GM18951 (cell line): ENCODE results near the gene FAM200B.

Experiments used
- POLR2A ChIP-seq: IDR thresholded peaks from 4 replicates; pipeline ENCODE4 v1.6.1; 2011; ENCODE audit warnings: mild to moderate bottlenecking; ENCODE audit not compliant: insufficient read length, insufficient read depth; ENCODE audit errors: extremely low read depth
- in situ Hi-C: fragments of 300-500 bp; cut with MboI; formaldehyde crosslinking; loops from one replicate; pipeline ENCODE4 v1.12.0; 2022; ENCODE audit warnings: low sequenced_read_pairs, mixed read lengths, inconsistent platforms; ENCODE audit not compliant: unreplicated experiment

FAM200B gene

DNA sequence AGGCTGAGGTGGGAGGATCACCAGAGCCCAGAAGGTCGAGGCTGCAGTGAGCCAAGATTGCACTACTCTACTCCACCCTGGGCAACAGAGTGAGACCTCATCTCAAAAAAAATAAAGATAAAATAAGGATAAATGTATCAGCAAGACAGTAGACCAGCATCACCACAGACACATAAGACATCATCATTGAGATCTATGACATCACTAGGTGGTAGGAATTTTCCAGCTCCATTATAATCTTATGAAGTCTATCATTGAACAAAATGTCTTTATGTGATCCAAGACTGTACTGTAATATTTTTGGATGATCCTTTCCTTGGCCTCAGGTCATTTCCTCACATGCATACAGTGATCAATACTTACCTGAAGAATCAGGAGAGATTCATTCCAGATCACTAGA, 8.3 kb upstream of the FAM200B start:
- in situ Hi-C loops = loop anchor here (25.0 kb wide), 1 partner anchor 436 kb away; no protein-coding TSS in a partner anchor
- TF ChIP-seq POLR2A = no peak

DNA sequence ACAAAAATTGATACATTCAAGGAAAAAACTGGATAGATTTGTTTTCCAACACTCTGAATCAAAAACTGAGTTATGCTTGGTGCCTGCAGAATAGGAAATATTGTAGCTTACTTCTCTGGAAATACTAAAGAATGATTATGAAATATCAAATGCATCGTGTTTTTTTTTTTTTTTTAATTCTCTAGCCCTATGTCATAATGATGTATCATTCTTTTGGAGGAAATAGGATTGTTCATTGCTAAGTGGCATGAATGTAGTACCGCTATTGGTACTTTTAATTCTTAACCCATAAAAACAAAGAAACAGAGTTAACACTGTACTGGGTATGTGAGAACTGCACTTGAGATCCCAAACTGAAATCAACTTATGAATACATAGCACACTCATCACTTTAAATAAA, 7.6 kb upstream of the FAM200B start:
- no peak for TF ChIP-seq POLR2A
- in situ Hi-C loops = loop anchor here (25.0 kb wide), 1 partner anchor 437 kb away; no protein-coding TSS in a partner anchor

DNA sequence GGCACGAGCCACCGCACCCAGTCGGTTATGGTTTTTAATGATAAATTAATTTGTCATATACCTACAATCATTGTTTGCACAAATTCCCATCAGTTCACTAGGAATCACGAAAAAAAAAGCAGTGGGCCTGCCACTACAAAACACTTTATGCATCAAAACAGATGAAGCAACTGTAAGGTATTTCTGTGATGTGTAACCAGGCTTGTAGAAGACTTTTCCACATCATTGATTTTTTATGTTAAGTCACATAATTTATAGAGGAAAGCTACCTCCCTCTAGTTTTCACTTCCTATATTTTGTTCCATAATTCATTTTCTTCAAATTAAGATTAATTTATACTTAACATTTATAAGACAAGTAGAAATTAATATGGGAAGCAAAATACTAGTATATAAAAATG, 6.7 kb upstream of the FAM200B start:
- in situ Hi-C loops = loop anchor here (25.0 kb wide), 1 partner anchor 438 kb away; no protein-coding TSS in a partner anchor
- no peak for TF ChIP-seq POLR2A

DNA sequence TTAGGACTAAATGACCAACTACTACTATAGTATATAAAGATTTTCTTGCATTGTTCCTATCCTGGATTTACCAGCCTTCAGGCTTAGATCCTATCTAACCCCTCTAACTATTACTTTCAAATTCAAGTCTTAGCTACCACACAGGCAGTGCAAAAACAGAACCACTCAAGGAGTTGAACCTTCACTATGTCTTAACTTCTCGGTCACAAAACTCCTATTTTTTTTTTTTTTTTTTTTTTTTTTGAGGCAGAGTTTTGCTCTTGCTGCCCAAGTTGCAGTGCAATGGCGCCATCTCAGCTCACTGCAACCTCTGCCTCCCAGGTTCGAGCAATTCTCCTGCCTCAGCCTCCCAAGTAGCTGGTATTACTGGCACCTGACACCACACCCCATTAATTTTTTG, 6.3 kb upstream of the FAM200B start:
- in situ Hi-C loops = no loop called here
- TF ChIP-seq POLR2A = no peak

DNA sequence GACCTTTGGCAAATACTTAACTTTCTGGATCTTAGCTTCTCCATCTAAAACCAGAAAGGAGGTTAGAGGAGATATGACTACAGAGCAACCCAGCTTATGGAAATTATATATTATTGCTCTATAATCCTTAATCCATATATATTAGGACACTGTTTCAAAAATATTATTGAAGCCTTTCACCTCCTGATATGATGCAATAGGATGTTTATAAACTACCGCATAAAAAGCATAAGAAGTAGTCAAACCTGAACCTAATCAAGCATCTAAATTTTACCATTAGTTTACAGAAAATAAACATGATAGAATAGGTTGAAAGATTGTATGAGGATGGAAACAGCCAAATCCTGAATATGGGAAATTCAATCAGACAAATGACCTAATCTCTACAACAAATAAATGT, 5.6 kb upstream of the FAM200B start:
- in situ Hi-C loops = no loop called here
- no peak for TF ChIP-seq POLR2A

DNA sequence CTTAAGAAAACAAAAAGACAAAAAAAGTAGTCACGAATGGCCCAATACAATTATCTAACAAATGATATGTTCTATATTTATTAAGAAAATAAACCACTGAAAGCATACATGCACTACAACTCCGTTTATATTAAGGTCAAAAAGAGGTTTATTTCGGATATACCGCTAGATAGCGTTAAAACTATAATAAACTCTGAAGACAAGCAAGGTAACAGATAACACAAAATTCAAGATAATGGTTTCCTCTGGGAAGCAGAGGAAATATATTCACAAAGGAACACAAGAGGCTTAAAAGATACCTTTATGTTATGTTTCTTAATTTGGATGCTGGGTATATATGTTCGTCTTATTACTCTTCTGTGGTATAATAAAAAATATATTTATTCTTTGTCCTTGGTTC, 4.7 kb upstream of the FAM200B start:
- in situ Hi-C loops = no loop called here
- TF ChIP-seq POLR2A = no peak

DNA sequence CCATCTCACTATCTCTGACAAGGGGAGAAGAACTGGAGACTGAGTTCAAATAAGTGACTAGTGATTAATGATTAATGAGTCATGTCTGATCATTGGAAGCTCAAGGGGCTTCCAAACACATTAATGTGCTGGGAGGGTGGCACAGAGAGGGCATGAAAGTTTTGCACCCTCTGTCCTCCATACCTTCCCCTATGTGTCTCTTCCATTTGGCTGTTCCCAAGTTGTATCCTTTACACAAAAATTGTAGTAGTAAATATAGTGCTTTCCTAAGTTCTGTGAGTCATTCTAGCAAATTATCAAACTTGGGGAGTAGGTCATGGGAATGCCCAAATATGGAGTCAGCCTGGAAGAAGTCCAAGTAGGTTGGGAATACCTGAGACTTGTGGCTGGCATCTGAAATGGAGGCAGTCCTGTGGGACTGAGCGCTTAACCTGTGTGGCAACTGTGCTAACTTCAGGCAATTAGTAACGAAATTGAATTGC, 4.1 kb upstream of the FAM200B start:
- TF ChIP-seq POLR2A = no peak
- in situ Hi-C loops = no loop called here

DNA sequence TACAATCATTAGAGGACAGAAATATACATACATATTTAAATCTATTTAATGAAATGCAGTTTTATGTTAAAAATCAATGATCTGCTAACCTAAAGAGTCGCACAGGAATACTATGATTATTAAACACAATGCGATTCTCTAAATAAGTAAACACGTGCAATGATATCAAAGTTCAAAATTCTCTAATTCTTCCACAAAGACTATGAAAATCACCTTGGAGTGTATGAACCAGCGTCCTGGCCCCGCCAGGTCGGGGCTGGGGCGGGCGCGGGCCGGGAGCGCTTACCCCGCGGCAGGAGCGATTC, 608 bp upstream of the FAM200B start:
- in situ Hi-C loops = no loop called here
- TF ChIP-seq POLR2A = no peak

DNA sequence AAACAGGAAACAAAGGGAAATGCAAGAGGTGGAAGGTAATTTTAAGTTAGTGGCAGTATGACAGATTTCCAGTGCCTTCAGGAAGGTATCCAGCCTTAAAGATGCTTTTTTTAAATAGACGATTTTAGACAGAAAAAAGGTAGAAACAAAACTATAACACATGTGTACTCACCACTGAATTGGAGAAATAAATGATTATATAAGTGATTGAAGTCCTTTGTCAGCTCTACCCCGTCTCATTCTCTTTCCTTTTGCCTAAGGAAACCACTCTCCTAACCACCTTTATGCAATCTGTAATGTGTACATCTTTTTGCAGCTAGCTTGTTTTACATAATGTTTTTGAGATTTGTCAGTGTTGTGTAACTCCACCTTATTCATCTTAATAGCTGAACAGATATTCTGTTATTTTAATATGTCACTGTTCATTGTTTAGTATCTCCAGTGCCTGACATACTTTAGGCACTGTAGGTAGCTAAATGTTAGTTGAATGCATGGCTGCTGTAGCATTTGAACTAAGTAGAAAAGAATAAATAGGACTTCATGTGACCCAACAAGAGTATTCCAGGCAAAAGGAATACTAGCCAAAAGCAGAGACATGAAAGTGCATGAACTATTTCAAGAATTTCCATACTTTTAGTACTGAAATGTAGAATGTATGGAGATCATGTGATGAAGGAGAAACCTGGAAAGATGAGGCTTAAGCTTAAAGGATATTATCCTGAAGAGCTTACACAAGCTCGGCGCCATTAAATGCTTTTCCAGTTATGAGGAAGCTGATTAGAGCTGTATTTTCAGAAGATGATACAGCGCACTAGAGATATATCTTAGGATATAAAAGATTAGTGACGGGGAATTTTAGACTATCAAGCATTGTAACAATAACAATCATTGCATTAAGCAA, 865 bp downstream of the FAM200B start:
- TF ChIP-seq POLR2A = no peak
- in situ Hi-C loops = no loop called here

DNA sequence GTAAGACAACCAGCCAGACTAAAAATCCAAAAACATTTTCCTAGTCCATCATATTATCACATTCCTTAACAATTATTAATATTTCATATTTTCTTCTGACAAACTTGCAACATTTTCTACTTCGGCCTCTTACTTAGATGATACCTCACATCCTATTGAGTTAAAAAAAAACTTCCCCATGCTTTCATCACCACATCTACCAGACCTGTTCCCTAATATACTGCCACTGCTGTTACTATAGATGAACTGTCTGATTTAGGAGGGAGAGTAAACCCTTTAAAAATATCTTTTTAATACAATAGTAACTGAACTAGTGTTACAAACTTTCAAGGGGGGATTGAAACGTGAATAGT, 1.5 kb downstream of the FAM200B start:
- TF ChIP-seq POLR2A = no peak
- in situ Hi-C loops = no loop called here

DNA sequence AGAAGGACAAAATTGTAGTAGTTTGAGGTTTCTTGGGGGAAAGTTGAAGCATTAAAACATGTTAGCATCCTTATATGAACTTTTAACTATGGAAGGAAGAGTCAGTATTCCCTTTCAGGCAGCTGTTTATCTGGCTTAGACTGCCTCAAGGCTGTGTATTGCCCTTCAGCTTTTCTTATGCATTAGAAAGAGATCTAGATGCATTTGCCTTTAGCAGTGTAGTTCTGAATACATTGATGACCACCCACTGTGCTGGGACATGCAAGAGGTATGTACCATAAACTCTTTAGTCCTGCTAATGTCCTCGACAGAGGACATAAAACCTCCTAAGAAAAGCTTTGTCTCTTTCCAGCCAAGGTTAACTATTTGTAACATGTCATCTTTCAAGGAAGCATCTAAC, 2.9 kb downstream of the FAM200B start:
- TF ChIP-seq POLR2A = no peak
- in situ Hi-C loops = no loop called here

DNA sequence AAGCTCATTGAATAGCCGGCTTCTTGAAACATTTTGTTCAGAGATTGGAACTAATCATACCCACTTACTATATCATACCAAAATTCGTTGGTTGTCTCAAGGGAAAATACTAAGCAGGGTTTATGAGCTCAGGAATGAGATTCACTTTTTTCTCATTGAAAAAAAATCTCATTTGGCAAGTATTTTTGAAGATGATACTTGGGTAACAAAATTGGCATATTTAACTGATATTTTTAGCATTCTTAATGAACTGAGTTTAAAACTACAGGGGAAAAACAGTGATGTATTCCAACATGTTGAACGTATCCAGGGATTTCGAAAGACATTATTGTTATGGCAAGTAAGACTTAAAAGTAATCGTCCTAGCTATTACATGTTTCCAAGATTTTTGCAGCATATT, 6.4 kb downstream of the FAM200B start:
- in situ Hi-C loops = no loop called here
- no peak for TF ChIP-seq POLR2A

DNA sequence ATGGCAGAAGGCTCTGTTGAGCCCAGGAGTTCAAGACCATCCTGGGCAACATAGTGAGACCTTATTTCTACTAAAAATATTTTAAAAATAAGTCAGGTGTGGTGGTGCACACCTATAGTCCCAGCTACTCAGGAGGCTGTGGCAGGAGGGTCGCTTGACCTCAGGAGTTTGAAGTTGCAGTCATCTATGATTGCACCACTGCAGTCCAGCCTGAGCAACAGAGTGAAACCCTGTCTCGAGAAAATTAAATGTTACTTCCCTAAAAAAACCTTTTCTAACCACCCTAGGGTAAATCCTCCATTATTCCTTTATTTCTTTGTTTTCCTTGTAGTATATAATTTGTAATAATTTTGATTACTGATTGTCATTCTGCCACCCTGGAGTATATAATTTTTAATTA, 7.9 kb downstream of the FAM200B start:
- TF ChIP-seq POLR2A = no peak
- in situ Hi-C loops = no loop called here

DNA sequence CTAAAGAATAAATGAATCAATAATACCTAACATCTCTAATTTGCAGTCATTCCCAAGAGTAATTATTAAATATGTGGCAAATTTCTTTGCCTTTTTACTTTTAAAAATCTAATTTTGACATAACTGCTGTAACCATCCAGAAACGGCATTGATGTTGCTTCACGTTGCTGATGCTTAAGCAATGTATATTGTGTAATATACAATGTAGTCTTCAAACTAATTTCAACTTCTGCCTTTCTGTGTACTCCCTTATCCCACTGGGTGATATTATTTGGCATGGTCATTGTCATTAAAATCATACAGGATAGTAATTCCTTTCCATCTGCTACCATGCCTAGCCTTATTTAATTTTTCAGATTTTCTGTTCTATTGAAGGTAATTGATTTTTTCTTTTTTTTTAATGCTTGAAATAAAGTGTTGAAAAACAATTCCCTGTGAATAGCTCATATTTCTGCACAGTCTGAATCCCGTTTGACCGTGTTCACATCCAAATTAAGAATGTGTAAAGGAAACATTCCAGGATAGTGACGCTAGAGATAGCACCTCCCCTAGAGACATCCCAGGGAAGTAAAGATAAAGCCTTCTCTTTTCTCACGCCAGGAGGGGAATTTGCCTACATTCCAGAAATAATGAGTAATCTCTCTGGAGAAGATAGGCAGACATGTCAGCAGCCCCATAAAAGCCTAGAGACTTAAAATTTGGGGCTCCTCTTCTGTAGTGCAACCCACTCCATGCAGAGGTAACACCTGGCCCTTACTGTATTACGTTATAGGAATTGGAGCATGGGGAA, 8.6 kb downstream of the FAM200B start:
- in situ Hi-C loops = no loop called here

More for the DNA sequence above, 8.6 kb downstream of the FAM200B start:
- no peak for TF ChIP-seq POLR2A
